ENCODE data around the gene AK4. TPM values are rescaled to one million over a fixed set of nuclear protein-coding genes. Genes with fewer than 3 reads are reported as not detected.

The AK4 gene
- total RNA-seq, 1 donor from 2014 or later: 4.6 TPM

DNA sequence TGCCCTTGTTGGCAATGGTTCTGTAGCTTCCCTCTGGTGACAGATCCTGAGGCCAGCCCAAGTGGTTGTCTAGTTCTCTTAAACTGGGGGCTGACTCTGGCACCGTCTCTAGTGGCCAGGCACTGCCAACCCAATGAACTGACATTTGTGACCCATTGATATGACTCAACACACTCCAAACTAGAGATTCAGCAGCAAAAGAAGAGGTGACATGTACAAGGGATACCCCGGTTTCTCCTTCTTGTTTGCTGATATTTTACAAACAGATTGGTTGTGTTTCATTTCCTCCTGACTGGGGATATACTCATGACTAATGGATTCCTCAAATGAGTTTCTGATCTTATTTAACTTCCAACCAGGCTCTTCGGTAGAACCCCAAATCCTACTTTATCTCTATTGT, 95.5 kb downstream of the AK4 start:
- ATAC-seq: no peak
- Histone ChIP-seq H3K4me1 (peaks cover 6% of the 10 kb centered on the region), H3K36me3 (no peaks in the 10 kb centered on the region), H3K9me3 (no peaks in the 10 kb centered on the region), H3K27me3 (no peaks in the 10 kb centered on the region), H3K27ac (no peak overlapping the region), H3K4me3 (no peak overlapping the region)
- TF ChIP-seq CTCF (IDR thresholded peaks at IDR 0.05): no peak
- intact Hi-C loops (cut with DNase I): no loop called here
- DNase-seq: no peak

- Histone ChIP-seq H3K4me1 (peaks cover 6% of the 10 kb centered on the region), H3K4me3 (no peak overlapping the region), H3K27ac (no peak overlapping the region), H3K9me3 (no peaks in the 10 kb centered on the region), H3K36me3 (no peaks in the 10 kb centered on the region), H3K27me3 (no peaks in the 10 kb centered on the region)
- DNase-seq: no peak
- no peak for TF ChIP-seq CTCF (IDR thresholded peaks at IDR 0.05)
- no peak for ATAC-seq
- intact Hi-C loops (cut with DNase I): no loop called here
Measured at GRCh38 chr1:65245295-65245694, 97.3 kb downstream of the AK4 start.

GRCh38 chr1:65247419-65248359, 99.7 kb downstream of the AK4 start:
- no peak for TF ChIP-seq CTCF (IDR thresholded peaks at IDR 0.05)
- Histone ChIP-seq H3K36me3 (no peaks in the 10 kb centered on the region), H3K27me3 (no peaks in the 10 kb centered on the region), H3K27ac (peak overlapping the region; percentile 58), H3K4me1 (peaks cover 6% of the 10 kb centered on the region), H3K9me3 (no peaks in the 10 kb centered on the region), H3K4me3 (no peak overlapping the region)
- intact Hi-C loops (cut with DNase I): no loop called here
- ATAC-seq (peak; percentile 30), DNase-seq (no peak)

- Histone ChIP-seq H3K4me1 (peaks cover 9% of the 10 kb centered on the region), H3K27me3 (no peaks in the 10 kb centered on the region), H3K9me3 (no peaks in the 10 kb centered on the region), H3K4me3 (no peak overlapping the region), H3K27ac (no peak overlapping the region), H3K36me3 (no peaks in the 10 kb centered on the region)
- intact Hi-C loops (cut with DNase I): no loop called here
- no peak for TF ChIP-seq CTCF (IDR thresholded peaks at IDR 0.05)
- DNase-seq: no peak
- no peak for ATAC-seq
Measured at GRCh38 chr1:65250826-65251225, 102.8 kb downstream of the AK4 start.

DNA sequence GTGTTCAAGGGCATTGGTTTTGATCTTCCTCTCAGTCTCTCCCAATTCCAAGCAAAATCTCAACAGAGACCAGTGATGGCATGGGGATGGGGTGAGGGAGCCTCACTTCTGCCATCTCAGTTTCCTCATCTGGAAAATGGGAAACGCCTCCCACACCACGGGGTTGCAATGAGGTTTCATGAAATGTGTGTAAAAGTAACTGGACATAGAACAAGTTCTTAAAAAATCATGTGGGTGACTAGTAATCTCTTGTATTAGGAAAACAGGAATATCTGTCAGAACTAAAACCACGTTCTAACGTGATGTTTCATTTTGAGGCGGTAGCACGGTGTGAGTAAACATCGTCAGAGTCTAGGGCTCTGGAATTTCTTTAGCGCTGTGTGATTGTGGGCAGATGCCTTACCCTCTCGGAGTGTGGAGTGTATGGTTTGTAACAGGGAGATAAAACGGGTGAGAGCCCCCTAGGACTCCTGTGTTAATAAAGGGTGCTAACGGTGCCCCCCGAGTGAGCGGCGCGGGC, 105.9 kb downstream of the AK4 start:
- TF ChIP-seq CTCF (IDR thresholded peaks at IDR 0.05): no peak
- no peaks in the 10 kb centered on the region for H3K36me3 ChIP-seq
- H3K27me3 ChIP-seq: no peaks in the 10 kb centered on the region
- ATAC-seq (peak; percentile 49), DNase-seq (no peak)
- peak overlapping the region; percentile 72 for H3K4me3 ChIP-seq
- H3K9me3 ChIP-seq: no peaks in the 10 kb centered on the region
- H3K27ac ChIP-seq: no peak overlapping the region
- intact Hi-C loops (cut with DNase I): no loop called here
- H3K4me1 ChIP-seq: peaks cover 3% of the 10 kb centered on the region

Data from upper lobe of right lung (tissue), 1 donor.